Measurements from ENCODE around the gene FAN1. TPM values are rescaled to one million over a fixed set of nuclear protein-coding genes. Genes with fewer than 3 reads are reported as not detected.

The FAN1 gene
- total and polyA plus RNA-seq, 2 donors (not counting 1 experiment from before 2014, with no cell fraction given), result 10.6 to 21.3 TPM

- H3K4me1 Mint-ChIP-seq, result no peaks in the 10 kb centered on the region
- H4K20me1 ChIP-seq (ENCODE audit: control insufficient read depth, insufficient read depth, low read length, poor library complexity, severe bottlenecking), result peaks cover 41% of the 10 kb centered on the region
- H3K4me3 ChIP-seq (ENCODE audit: control extremely low read depth in 1 of 5, extremely low read depth in 1 of 5, insufficient read depth in 1 of 5, low read depth in 2 of 5, low read length in 4 of 5), result no peak overlapping the region
- H3K79me2 ChIP-seq (ENCODE audit: control insufficient read depth, insufficient read depth, low read length), result no peaks in the 10 kb centered on the region
- ATAC-seq (ENCODE audit: low read depth) (no peak), DNase-seq (no peak)
- no peak overlapping the region for H3K9ac ChIP-seq (ENCODE audit: low read length)
- intact Hi-C loops (cut with micrococcal nuclease), result no loop called here
- H3K9me3 Mint-ChIP-seq (ENCODE audit: insufficient read depth), result no peaks in the 10 kb centered on the region
- ChIA-PET CTCF (interaction anchor here (0.8 kb wide), 1 partner anchor 9 kb away, joined by 4 read pairs; no protein-coding TSS in a partner anchor), POLR2A (no interaction called here)
- no peak overlapping the region for H3K4me2 ChIP-seq (replicated peaks; ENCODE audit: low read depth, low read length, poor library complexity, severe bottlenecking)
- no peaks in the 10 kb centered on the region for H3K4me1 ChIP-seq (ENCODE audit: control insufficient read depth in 2 of 2, insufficient read depth in 2 of 2, low read length in 2 of 2)
- no peak overlapping the region for H3K27ac ChIP-seq (ENCODE audit: low read length in 2 of 2)
- no peak overlapping the region for H2AFZ ChIP-seq (ENCODE audit: insufficient read depth, low read depth, low read length, poor library complexity, severe bottlenecking)
- 97% methylated on average over 15 of the region's 15 CpGs for WGBS (ENCODE audit: insufficient coverage)
- no peak overlapping the region for H3K4me3 Mint-ChIP-seq
- TF ChIP-seq EZH2 (IDR thresholded peaks at IDR 0.05; ENCODE audit: borderline replicate concordance, insufficient read depth, low read depth, low read length, poor library complexity, severe bottlenecking), result no peak
- no peak for TF ChIP-seq CTCF (IDR thresholded peaks at IDR 0.05)
- H3K36me3 ChIP-seq (replicated peaks in 1 of 2; ENCODE audit: control extremely low read depth in 1 of 2, control insufficient read depth in 1 of 2, extremely low read depth in 1 of 2, insufficient read depth in 2 of 2, low read length in 1 of 2), result peaks cover 3 to 81% of the 10 kb centered on the region in 2 experiments
- no peaks in the 10 kb centered on the region for H3K9me3 ChIP-seq (ENCODE audit: control extremely low read depth in 1 of 3, control insufficient read depth in 2 of 3, insufficient read depth in 1 of 3, low read length in 2 of 3)
- H3K27me3 ChIP-seq (replicated peaks in 1 of 4; ENCODE audit: control extremely low read depth in 1 of 4, control insufficient read depth in 3 of 4, insufficient read depth in 4 of 4, low read length in 3 of 4), result no peaks in the 10 kb centered on the region
- H3K27ac Mint-ChIP-seq, result no peak overlapping the region
- H3K27me3 Mint-ChIP-seq, result no peaks in the 10 kb centered on the region
These were observed 37.8 kb downstream of the FAN1 start for GRCh38 chr15:30941520-30941919.

- Histone ChIP-seq H3K4me1 (ENCODE audit: control insufficient read depth in 2 of 2, insufficient read depth in 2 of 2, low read length in 2 of 2) (no peaks in the 10 kb centered on the region), H2AFZ (ENCODE audit: insufficient read depth, low read depth, low read length, poor library complexity, severe bottlenecking) (no peak overlapping the region), H3K9ac (ENCODE audit: low read length) (no peak overlapping the region), H3K79me2 (ENCODE audit: control insufficient read depth, insufficient read depth, low read length) (no peaks in the 10 kb centered on the region), H4K20me1 (ENCODE audit: control insufficient read depth, insufficient read depth, low read length, poor library complexity, severe bottlenecking) (peaks cover 46% of the 10 kb centered on the region), H3K4me3 (ENCODE audit: control extremely low read depth in 1 of 5, extremely low read depth in 1 of 5, insufficient read depth in 1 of 5, low read depth in 2 of 5, low read length in 4 of 5) (no peak overlapping the region), H3K27me3 (replicated peaks in 1 of 4; ENCODE audit: control extremely low read depth in 1 of 4, control insufficient read depth in 3 of 4, insufficient read depth in 4 of 4, low read length in 3 of 4) (no peaks in the 10 kb centered on the region), H3K4me2 (replicated peaks; ENCODE audit: low read depth, low read length, poor library complexity, severe bottlenecking) (no peak overlapping the region), H3K27ac (ENCODE audit: low read length in 2 of 2) (no peak overlapping the region), H3K9me3 (ENCODE audit: control extremely low read depth in 1 of 3, control insufficient read depth in 2 of 3, insufficient read depth in 1 of 3, low read length in 2 of 3) (no peaks in the 10 kb centered on the region), H3K36me3 (replicated peaks in 1 of 2; ENCODE audit: control extremely low read depth in 1 of 2, control insufficient read depth in 1 of 2, extremely low read depth in 1 of 2, insufficient read depth in 2 of 2, low read length in 1 of 2) (peaks cover 3 to 97% of the 10 kb centered on the region in 2 experiments)
- POLR2A ChIA-PET, result no interaction called here
- Mint-ChIP-seq H3K27ac (peak overlapping the region; percentile 46), H3K4me3 (no peak overlapping the region), H3K4me1 (no peaks in the 10 kb centered on the region), H3K27me3 (no peaks in the 10 kb centered on the region), H3K9me3 (ENCODE audit: insufficient read depth) (no peaks in the 10 kb centered on the region)
- CTCF ChIA-PET, result interaction anchor here (0.9 kb wide), 1 partner anchor 186 kb away, joined by 5 read pairs; no protein-coding TSS in a partner anchor
- WGBS (ENCODE audit: insufficient coverage), result 85% methylated on average over 5 of the region's 8 CpGs
- intact Hi-C loops (cut with micrococcal nuclease), result no loop called here
- TF ChIP-seq EZH2 (IDR thresholded peaks at IDR 0.05; ENCODE audit: borderline replicate concordance, insufficient read depth, low read depth, low read length, poor library complexity, severe bottlenecking) (no peak), CTCF (IDR thresholded peaks at IDR 0.05) (no peak)
- no peak for ATAC-seq (ENCODE audit: low read depth)
- DNase-seq, result no peak
These were observed 40.1 kb downstream of the FAN1 start for GRCh38 chr15:30943654-30944335.

Data from B cell (primary cell).